KOPT-K1 (cell line): Measurements from ENCODE around the gene MYCBP.
"Not testable (repeated sequence)": the region's sequence is repeated elsewhere in the genome, so short reads cannot be mapped to it uniquely, and the experiment has no call there.

Experiments used
- H3K27ac ChIP-seq: fragments of 200-600 bp; sonication (generic); 2 replicates; pipeline ENCODE4 v1.5.1; 2016; ENCODE audit warnings: antibody characterized with exemption, mild to moderate bottlenecking, low read depth, low read length; ENCODE audit not compliant: poor library complexity, severe bottlenecking
- H3K36me3 ChIP-seq: fragments of 200-600 bp; sonication (generic); 2 replicates; pipeline ENCODE4 v1.5.1; 2017; ENCODE audit warnings: antibody characterized with exemption, mild to moderate bottlenecking, low read length, moderate library complexity; ENCODE audit not compliant: insufficient read depth
- H3K9me3 ChIP-seq: fragments of 200-600 bp; sonication (generic); 2 replicates; pipeline ENCODE4 v1.5.1; 2017; ENCODE audit warnings: antibody characterized with exemption, low read length, mild to moderate bottlenecking; ENCODE audit not compliant: insufficient read depth, poor library complexity, severe bottlenecking

The MYCBP gene

GRCh38 chr1:38845088-38845487, 28.1 kb downstream of the MYCBP start:
- peaks cover 81% of the 10 kb centered on the region for H3K36me3 ChIP-seq
- not testable (repeated sequence) for H3K9me3 ChIP-seq, H3K27ac ChIP-seq

GRCh38 chr1:38840281-38840680, 32.9 kb downstream of the MYCBP start:
- H3K36me3 ChIP-seq = peaks cover 69% of the 10 kb centered on the region
- no peak overlapping the region for H3K27ac ChIP-seq
- H3K9me3 ChIP-seq = no peaks in the 10 kb centered on the region

- Histone ChIP-seq H3K27ac (no peak overlapping the region), H3K9me3 (no peaks in the 10 kb centered on the region), H3K36me3 (peaks cover 61% of the 10 kb centered on the region)
Observed at GRCh38 chr1:38839363-38839762, 33.8 kb downstream of the MYCBP start.

- peaks cover 36% of the 10 kb centered on the region for H3K36me3 ChIP-seq
- H3K9me3 ChIP-seq, H3K27ac ChIP-seq: not testable (repeated sequence)
Observed at GRCh38 chr1:38836316-38836715, 36.8 kb downstream of the MYCBP start.

GRCh38 chr1:38834937-38835827, 38.0 kb downstream of the MYCBP start:
- Histone ChIP-seq H3K36me3 (peaks cover 27% of the 10 kb centered on the region), H3K27ac (no peak overlapping the region), H3K9me3 (no peaks in the 10 kb centered on the region)

GRCh38 chr1:38834221-38834782, 38.8 kb downstream of the MYCBP start:
- Histone ChIP-seq H3K27ac (no peak overlapping the region), H3K36me3 (peaks cover 21% of the 10 kb centered on the region), H3K9me3 (no peaks in the 10 kb centered on the region)

- peaks cover 10% of the 10 kb centered on the region for H3K36me3 ChIP-seq
- no peaks in the 10 kb centered on the region for H3K9me3 ChIP-seq
- no peak overlapping the region for H3K27ac ChIP-seq
Observed at GRCh38 chr1:38833146-38833545, 40.0 kb downstream of the MYCBP start.

- no peak overlapping the region for H3K27ac ChIP-seq
- no peaks in the 10 kb centered on the region for H3K9me3 ChIP-seq
- 0 out of 2 replicates have a peak, but pooled peaks cover 2% of the 10 kb centered on the region for H3K36me3 ChIP-seq
Observed at GRCh38 chr1:38832370-38832734, 40.8 kb downstream of the MYCBP start.

- Histone ChIP-seq H3K36me3 (no peaks in the 10 kb centered on the region), H3K9me3 (no peaks in the 10 kb centered on the region), H3K27ac (no peak overlapping the region)
Observed at GRCh38 chr1:38831731-38832369, 41.3 kb downstream of the MYCBP start.

- no peak overlapping the region for H3K27ac ChIP-seq
- H3K9me3 ChIP-seq = no peaks in the 10 kb centered on the region
- no peaks in the 10 kb centered on the region for H3K36me3 ChIP-seq
Observed at GRCh38 chr1:38829368-38829767, 43.8 kb downstream of the MYCBP start.

GRCh38 chr1:38827318-38827717, 45.8 kb downstream of the MYCBP start:
- no peaks in the 10 kb centered on the region for H3K36me3 ChIP-seq
- no peaks in the 10 kb centered on the region for H3K9me3 ChIP-seq
- no peak overlapping the region for H3K27ac ChIP-seq

- no peak overlapping the region for H3K27ac ChIP-seq
- H3K36me3 ChIP-seq = no peaks in the 10 kb centered on the region
- H3K9me3 ChIP-seq = no peaks in the 10 kb centered on the region
Observed at GRCh38 chr1:38826886-38827285, 46.3 kb downstream of the MYCBP start.

- Histone ChIP-seq H3K36me3 (no peaks in the 10 kb centered on the region), H3K9me3 (no peaks in the 10 kb centered on the region), H3K27ac (no peak overlapping the region)
Observed at GRCh38 chr1:38826262-38826661, 46.9 kb downstream of the MYCBP start.

- no peaks in the 10 kb centered on the region for H3K36me3 ChIP-seq
- peaks cover 13% of the 10 kb centered on the region for H3K9me3 ChIP-seq
- H3K27ac ChIP-seq = no peak overlapping the region
Observed at GRCh38 chr1:38820860-38821259, 52.3 kb downstream of the MYCBP start.

- Histone ChIP-seq H3K36me3 (no peaks in the 10 kb centered on the region), H3K9me3 (peaks cover 13% of the 10 kb centered on the region), H3K27ac (no peak overlapping the region)
Observed at GRCh38 chr1:38819516-38819915, 53.6 kb downstream of the MYCBP start.
